NCI-H69 (cell line): ENCODE data around the gene TDRD10.

ENCODE experiments used
- DNase-seq: peaks from one replicate; lab custom pipeline; 2025; lab: John Stamatoyannopoulos, UW

Gene TDRD10

DNA sequence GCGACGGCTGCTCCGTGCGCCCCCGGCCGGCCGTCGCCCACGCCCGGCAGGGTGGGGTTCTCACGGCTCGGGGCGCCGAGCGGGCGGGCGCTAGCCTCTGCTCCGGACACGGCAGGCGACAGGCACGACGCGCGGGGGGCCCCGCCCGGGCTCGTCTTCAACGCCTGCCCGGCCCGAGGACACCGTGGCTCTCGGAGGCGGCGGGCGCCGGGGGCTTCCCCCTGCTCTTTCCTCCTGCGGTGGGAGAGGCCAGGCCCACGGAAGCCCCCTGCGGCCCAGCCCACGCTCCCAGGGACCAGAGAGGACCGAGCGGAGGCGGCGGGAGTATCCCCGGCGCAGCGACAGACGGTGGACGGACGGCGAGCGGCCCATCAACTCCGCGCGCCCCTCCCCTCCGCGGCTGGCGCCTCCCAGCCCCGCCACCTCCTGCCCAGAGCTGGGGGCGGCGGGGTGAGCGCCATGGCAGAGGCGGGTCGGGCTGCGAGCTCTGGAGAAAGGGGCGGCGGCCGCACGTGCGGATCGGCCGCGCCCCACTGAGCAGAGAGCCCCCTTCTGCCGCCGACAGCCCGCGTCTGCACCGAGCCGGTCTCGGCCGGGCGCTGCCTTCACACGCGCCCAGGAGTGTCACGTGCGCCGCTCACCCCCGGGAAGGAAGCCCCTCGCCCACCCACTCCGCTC is at the start of gene TDRD10, which contains the start of gene SHE:
Gene TDRD10, plus strand, starts transcription at position 154 of the 678 bp plus-strand sequence. CDS start 4,685 bp downstream, outside the sequence.
Gene SHE, minus strand, starts transcription at position 347 of the 678 bp plus-strand sequence. CDS start 386 bp downstream, outside the sequence.
- no peak for DNase-seq

DNA sequence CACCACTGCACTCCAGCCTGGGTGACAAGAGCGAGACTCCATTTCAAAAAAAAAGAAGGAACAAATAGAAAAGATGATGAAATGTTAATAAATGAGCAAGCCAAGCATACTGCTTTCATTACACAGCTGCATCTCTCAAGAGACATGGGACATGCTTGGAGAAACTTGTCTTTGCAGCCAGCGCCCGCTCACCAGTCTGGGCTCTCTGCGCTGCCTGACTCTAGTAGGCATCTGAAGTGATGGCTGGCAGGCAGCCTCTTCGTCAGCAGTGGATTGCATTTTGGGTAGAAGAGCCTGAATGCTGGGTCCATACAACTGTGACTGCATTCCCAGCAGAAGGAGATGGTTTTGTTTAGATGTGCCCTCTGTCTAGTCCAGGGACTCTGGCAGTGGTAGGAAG is 48.9 kb upstream of the TDRD10 start:
- DNase-seq, result no peak

- DNase-seq, result no peak
Observed at GRCh38 chr1:154453574-154454352, 48.3 kb upstream of the TDRD10 start.

DNA sequence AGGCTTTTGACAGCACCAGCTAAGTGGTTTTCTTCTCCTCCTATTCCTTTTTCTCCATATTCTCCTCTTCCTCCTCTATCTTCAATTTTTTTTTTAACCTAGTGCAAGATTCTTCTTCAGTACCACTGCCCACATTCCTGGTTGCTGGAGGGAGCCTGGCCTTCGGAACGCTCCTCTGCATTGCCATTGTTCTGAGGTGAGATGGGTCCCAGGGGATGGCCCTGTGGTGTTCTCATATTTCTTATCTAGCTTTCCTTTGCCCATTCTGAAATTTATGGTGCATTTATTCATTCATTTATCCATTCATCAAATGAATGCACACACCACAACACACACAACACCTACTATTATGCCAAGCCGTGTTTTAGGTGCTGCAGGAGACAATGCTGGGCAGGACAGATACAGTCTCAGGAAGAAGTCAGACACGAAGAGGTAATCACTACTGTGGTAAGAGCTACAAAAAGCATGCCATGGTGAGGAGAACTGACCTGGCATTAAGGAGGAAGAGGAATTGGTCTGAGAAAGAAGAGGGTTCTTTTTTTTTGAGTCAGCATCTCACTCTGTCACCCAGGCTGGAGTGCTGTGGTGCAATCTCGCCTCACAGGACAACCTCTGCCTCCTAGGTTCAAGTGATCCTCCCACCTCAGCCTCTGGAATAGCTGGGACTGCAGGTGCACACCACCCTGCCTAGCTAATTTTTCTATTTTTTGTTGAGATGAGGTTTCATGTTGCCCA is 47.5 kb upstream of the TDRD10 start:
- DNase-seq, result no peak

DNA sequence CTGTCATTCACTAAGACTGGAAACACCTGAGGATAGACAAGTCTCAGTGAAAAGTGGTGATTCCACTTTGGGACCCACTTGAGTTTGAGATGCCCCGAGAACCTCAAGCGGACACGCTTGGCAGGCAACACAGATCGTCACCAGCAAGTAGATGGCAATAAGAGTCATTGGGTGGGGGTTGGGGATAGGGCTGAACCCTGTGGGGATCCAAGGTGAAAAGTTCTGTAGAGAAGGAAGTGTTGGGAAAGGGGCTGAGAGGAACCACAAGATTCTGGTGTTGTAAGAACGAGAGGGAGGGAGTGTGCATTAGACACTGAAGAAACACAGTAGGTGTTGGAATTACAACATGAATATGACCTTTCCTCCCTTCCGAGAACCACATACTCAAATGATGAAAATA is 45.4 kb upstream of the TDRD10 start:
- no peak for DNase-seq

GRCh38 chr1:154459080-154459479 is 42.9 kb upstream of the TDRD10 start:
- DNase-seq, result no peak

GRCh38 chr1:154460695-154461260 is 41.2 kb upstream of the TDRD10 start:
- no peak for DNase-seq

- DNase-seq, result no peak
Observed at GRCh38 chr1:154463512-154463990, 38.5 kb upstream of the TDRD10 start.

DNA sequence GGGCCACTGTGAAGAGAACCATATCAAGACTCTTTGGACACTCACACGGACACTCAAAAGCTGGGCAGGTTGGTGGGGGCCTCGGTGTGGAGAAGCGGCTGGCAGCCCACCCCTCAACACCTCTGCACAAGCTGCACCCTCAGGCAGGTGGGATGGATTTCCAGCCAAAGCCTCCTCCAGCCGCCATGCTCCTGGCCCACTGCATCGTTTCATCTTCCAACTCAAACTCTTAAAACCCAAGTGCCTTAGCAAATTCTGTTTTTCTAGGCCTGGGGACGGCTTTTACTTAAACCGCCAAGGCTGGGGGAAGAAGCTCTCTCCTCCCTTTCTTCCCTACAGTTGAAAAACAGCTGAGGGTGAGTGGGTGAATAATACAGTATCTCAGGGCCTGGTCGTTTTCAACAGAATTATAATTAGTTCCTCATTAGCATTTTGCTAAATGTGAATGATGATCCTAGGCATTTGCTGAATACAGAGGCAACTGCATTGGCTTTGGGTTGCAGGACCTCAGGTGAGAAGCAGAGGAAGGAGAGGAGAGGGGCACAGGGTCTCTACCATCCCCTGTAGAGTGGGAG is 36.3 kb upstream of the TDRD10 start:
- DNase-seq, result no peak

- no peak for DNase-seq
Observed at GRCh38 chr1:154466206-154466605, 35.8 kb upstream of the TDRD10 start.

GRCh38 chr1:154466921-154467417 is 35.0 kb upstream of the TDRD10 start:
- no peak for DNase-seq

- no peak for DNase-seq
Observed at GRCh38 chr1:154467434-154468102, 34.5 kb upstream of the TDRD10 start.

- no peak for DNase-seq
Observed at GRCh38 chr1:154468535-154469250, 33.3 kb upstream of the TDRD10 start.

GRCh38 chr1:154469844-154470560 is 32.0 kb upstream of the TDRD10 start:
- DNase-seq, result peak; percentile 41

DNA sequence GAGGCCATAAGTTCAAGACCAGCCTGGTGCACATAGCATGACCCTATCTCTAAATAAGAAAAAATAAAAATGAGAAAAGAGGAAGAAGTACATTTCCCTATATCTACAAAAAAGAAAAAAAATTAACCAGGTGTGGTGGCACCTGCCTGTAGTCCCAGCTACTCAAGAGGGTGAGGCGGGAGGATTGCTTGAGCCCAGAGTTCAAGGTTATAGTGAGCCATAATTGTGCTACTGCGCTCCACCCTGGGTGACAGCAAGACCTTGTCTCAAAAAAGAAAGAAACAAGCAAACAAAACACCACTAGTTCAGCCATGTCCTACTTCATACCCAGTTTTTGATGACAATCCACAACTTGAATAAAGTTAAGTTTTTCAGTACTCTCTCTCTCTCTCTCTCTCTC is 30.7 kb upstream of the TDRD10 start:
- no peak for DNase-seq

DNA sequence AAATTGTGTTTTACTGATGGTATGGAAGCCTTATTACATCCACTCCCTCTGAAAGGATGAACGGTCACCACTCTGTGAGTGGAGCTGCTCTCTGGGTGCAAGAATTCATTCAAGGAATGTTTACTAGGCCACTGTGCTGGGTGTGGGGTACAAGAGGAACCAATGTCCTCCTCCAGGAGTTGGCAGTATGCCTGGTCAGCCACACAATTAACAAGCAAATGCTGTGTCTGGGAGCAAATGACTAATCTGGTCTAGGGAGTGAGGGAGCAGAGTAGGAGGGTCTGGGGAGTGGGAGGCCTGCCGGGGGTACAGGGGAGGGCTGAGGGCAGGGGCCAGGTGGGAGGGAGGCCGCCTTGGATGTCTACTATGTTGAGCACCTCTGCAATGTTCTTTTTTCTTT is 27.2 kb upstream of the TDRD10 start:
- DNase-seq, result peak; percentile 48

DNA sequence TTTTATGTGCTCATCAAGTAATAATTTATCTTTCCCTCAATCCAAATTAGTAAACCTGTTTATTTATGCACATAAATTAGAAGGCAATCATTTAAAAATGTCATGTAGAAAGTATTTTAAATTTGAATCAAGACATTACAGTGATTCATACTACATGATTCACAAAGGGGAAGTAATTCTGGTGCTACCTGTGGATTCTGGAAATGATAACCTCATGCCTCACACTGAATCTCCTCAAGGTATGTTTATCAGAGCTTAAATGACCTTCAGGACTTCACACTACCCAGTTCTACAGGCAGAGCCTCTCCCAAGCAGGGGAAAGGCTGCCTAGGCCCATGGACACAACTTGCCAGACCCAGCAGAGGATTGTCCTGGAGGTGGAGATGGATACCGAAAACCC is 25.2 kb upstream of the TDRD10 start:
- no peak for DNase-seq

DNA sequence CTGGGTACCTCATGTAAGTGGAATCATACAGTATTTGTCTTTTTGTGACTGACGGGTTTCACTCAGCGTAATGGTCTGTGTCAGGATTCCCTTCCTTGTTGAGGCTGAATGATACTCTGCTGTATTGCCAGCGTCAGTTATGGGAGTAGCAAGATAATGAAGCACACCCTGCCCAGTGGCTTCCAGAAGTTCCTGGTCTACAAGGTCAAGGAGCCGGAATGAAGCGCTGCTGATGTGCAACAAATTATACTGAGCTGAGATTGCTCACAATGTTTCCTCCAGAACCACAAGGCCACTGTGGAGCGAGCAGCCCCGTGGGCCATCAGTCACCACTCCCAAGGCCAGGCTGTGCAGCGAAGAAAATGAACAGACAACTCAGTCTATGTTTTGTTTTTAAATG is 24.0 kb upstream of the TDRD10 start:
- DNase-seq, result no peak

GRCh38 chr1:154478639-154479038 is 23.4 kb upstream of the TDRD10 start:
- DNase-seq, result peak; percentile 32
